HG02623 (cell line): ENCODE measurements around the gene EXOC3L1.

Experiments used
- ATAC-seq: cut with Tn5 transposase; IDR thresholded peaks from one replicate; pipeline ENCODE4 v1.9.1; 2021; ENCODE audit warnings: moderate library complexity; ENCODE audit not compliant: unreplicated experiment

Gene EXOC3L1

GRCh38 chr16:67199011-67199807, 9.3 kb upstream of the EXOC3L1 start, which contains the start of gene ELMO3:
Gene ELMO3, plus strand, starts transcription at chr16:67199131. Its CDS starts 196 bp downstream, at chr16:67199327.
- no peak for ATAC-seq

GRCh38 chr16:67198238-67198734, 8.3 kb upstream of the EXOC3L1 start:
- no peak for ATAC-seq

GRCh38 chr16:67197704-67198103, 7.8 kb upstream of the EXOC3L1 start:
- ATAC-seq = no peak

- no peak for ATAC-seq
Measured at GRCh38 chr16:67196881-67197280, 6.9 kb upstream of the EXOC3L1 start.

GRCh38 chr16:67195676-67196075, 5.7 kb upstream of the EXOC3L1 start:
- no peak for ATAC-seq

- no peak for ATAC-seq
Measured at GRCh38 chr16:67194260-67194659, 4.3 kb upstream of the EXOC3L1 start.

- no peak for ATAC-seq
Measured at GRCh38 chr16:67193536-67193935, 3.6 kb upstream of the EXOC3L1 start.

GRCh38 chr16:67192781-67193361, 2.9 kb upstream of the EXOC3L1 start:
- no peak for ATAC-seq

GRCh38 chr16:67191995-67192681, 2.2 kb upstream of the EXOC3L1 start, which contains the start of gene E2F4:
Gene E2F4, plus strand, starts transcription at chr16:67192155. Its CDS starts 73 bp downstream, at chr16:67192228.
- peak; percentile 80 for ATAC-seq

GRCh38 chr16:67191411-67191994, 1.6 kb upstream of the EXOC3L1 start:
- ATAC-seq = no peak

- no peak for ATAC-seq
Measured at GRCh38 chr16:67190448-67191399, 788 bp upstream of the EXOC3L1 start.

- ATAC-seq = no peak
Measured at GRCh38 chr16:67188798-67189197, 1.1 kb downstream of the EXOC3L1 start.

- no peak for ATAC-seq
Measured at GRCh38 chr16:67188323-67188722, 1.6 kb downstream of the EXOC3L1 start.

- no peak for ATAC-seq
Measured at GRCh38 chr16:67187175-67187890, 2.6 kb downstream of the EXOC3L1 start.

- ATAC-seq = no peak
Measured at GRCh38 chr16:67186550-67186950, 3.4 kb downstream of the EXOC3L1 start.

- ATAC-seq = no peak
Measured at GRCh38 chr16:67185651-67186134, 4.2 kb downstream of the EXOC3L1 start.

- ATAC-seq = no peak
Measured at GRCh38 chr16:67184995-67185650, 4.8 kb downstream of the EXOC3L1 start.

- no peak for ATAC-seq
Measured at GRCh38 chr16:67184453-67184994, 5.4 kb downstream of the EXOC3L1 start.
